ENCODE measurements around the gene EXOC6B. TPM values are rescaled to one million over a fixed set of nuclear protein-coding genes. Genes with fewer than 3 reads are reported as not detected.
A peak's percentile ranks its signal among the peaks of the same experiment; 100 is the strongest.

EXOC6B gene
- total and polyA plus RNA-seq, 2 experiments from 2014 or later, result 8.9 to 18.3 TPM

- no peak for TF ChIP-seq EZH2phosphoT487 (IDR thresholded peaks at IDR 0.05; ENCODE audit: insufficient read depth, low read depth)
- peak; percentile 71 for TF ChIP-seq EZH2 (IDR thresholded peaks at IDR 0.05; ENCODE audit: insufficient read depth, poor library complexity, severe bottlenecking)
- peak overlapping the region; percentile 74 for H3K4me2 ChIP-seq (ENCODE audit: unreplicated experiment)
- in situ Hi-C loops (cut with MboI), result loop anchor here (10.0 kb wide), 2 partner anchors 345 to 595 kb away; no protein-coding TSS in a partner anchor
- H3K9me2 ChIP-seq (ENCODE audit: insufficient read depth), result no peaks in the 10 kb centered on the region
- no peaks in the 10 kb centered on the region for H4K20me1 ChIP-seq (ENCODE audit: insufficient read depth)
- WGBS, 2 experiments (ENCODE audit: low coverage in 1 of 2, low lambda C conversion rate in 2 of 2, missing lambda C conversion rate in 2 of 2), result 2 to 4% methylated on average over 40 to 43 of the region's 45 CpGs
- no peaks in the 10 kb centered on the region for H3K36me3 ChIP-seq (ENCODE audit: low read depth)
- no peak overlapping the region for H3K9ac ChIP-seq
- peak overlapping the region; percentile 71 for H3K4me3 ChIP-seq
- H3K27ac ChIP-seq, result no peak overlapping the region
- H3K27me3 ChIP-seq (replicated peaks; ENCODE audit: insufficient read depth), result peaks cover 44% of the 10 kb centered on the region
- no peaks in the 10 kb centered on the region for H3K9me3 ChIP-seq (ENCODE audit: low read depth)
- peaks cover 9% of the 10 kb centered on the region for H3K4me1 ChIP-seq (ENCODE audit: insufficient read depth)
- peak; percentile 49 for DNase-seq
- H3K79me2 ChIP-seq (ENCODE audit: insufficient read depth), result no peaks in the 10 kb centered on the region
- H2AFZ ChIP-seq, result peak overlapping the region; percentile 57; the same call in 1 of the 2 replicates
- H3F3A ChIP-seq (ENCODE audit: insufficient read depth), result no peaks in the 10 kb centered on the region
These were observed 676.2 kb downstream of the EXOC6B start for GRCh38 chr2:72149556-72150156.

GRCh38 chr2:72148837-72149555 is 676.8 kb downstream of the EXOC6B start:
- 2 to 4% methylated on average over 32 to 59 of the region's 65 CpGs for WGBS, 2 experiments (ENCODE audit: low coverage in 1 of 2, low lambda C conversion rate in 2 of 2, missing lambda C conversion rate in 2 of 2)
- Histone ChIP-seq H3F3A (ENCODE audit: insufficient read depth) (no peaks in the 10 kb centered on the region), H3K4me3 (peak overlapping the region; percentile 71), H3K9ac (no peak overlapping the region), H3K9me3 (ENCODE audit: low read depth) (no peaks in the 10 kb centered on the region), H3K4me1 (ENCODE audit: insufficient read depth) (peaks cover 9% of the 10 kb centered on the region), H2AFZ (peak overlapping the region; percentile 62), H3K4me2 (ENCODE audit: unreplicated experiment) (peak overlapping the region; percentile 74), H3K79me2 (ENCODE audit: insufficient read depth) (no peaks in the 10 kb centered on the region), H3K27ac (no peak overlapping the region), H3K36me3 (ENCODE audit: low read depth) (no peaks in the 10 kb centered on the region), H4K20me1 (ENCODE audit: insufficient read depth) (no peaks in the 10 kb centered on the region), H3K27me3 (replicated peaks; ENCODE audit: insufficient read depth) (peaks cover 49% of the 10 kb centered on the region), H3K9me2 (ENCODE audit: insufficient read depth) (no peaks in the 10 kb centered on the region)
- TF ChIP-seq EZH2phosphoT487 (IDR thresholded peaks at IDR 0.05; ENCODE audit: insufficient read depth, low read depth) (peak; percentile 66; the same call in 1 of the 2 replicates), EZH2 (IDR thresholded peaks at IDR 0.05; ENCODE audit: insufficient read depth, poor library complexity, severe bottlenecking) (no peak)
- in situ Hi-C loops (cut with MboI), result loop anchor here (10.0 kb wide), 1 partner anchor 344 kb away; no protein-coding TSS in a partner anchor
- peak; percentile 69 for DNase-seq

- TF ChIP-seq EZH2phosphoT487 (IDR thresholded peaks at IDR 0.05; ENCODE audit: insufficient read depth, low read depth), result peak; percentile 84
- peak; percentile 98 for TF ChIP-seq EZH2 (IDR thresholded peaks at IDR 0.05; ENCODE audit: insufficient read depth, poor library complexity, severe bottlenecking)
- peaks cover 9% of the 10 kb centered on the region for H3K4me1 ChIP-seq (ENCODE audit: insufficient read depth)
- no peak overlapping the region for H3K9ac ChIP-seq
- H3K4me3 ChIP-seq, result peak overlapping the region; percentile 71
- in situ Hi-C loops (cut with MboI), result loop anchor here (10.0 kb wide), 1 partner anchor 343 kb away; no protein-coding TSS in a partner anchor
- H2AFZ ChIP-seq, result peak overlapping the region; percentile 62; the same call in 1 of the 2 replicates
- no peaks in the 10 kb centered on the region for H3K79me2 ChIP-seq (ENCODE audit: insufficient read depth)
- no peaks in the 10 kb centered on the region for H3K36me3 ChIP-seq (ENCODE audit: low read depth)
- peak overlapping the region; percentile 61 for H3K4me2 ChIP-seq (ENCODE audit: unreplicated experiment)
- no peaks in the 10 kb centered on the region for H4K20me1 ChIP-seq (ENCODE audit: insufficient read depth)
- H3K27me3 ChIP-seq (replicated peaks; ENCODE audit: insufficient read depth), result peaks cover 56% of the 10 kb centered on the region
- 1% methylated on average over 41 to 46 of the region's 68 CpGs for WGBS, 2 experiments (ENCODE audit: low coverage in 1 of 2, low lambda C conversion rate in 2 of 2, missing lambda C conversion rate in 2 of 2)
- H3K9me3 ChIP-seq (ENCODE audit: low read depth), result no peaks in the 10 kb centered on the region
- no peaks in the 10 kb centered on the region for H3K9me2 ChIP-seq (ENCODE audit: insufficient read depth)
- peak; percentile 52 for DNase-seq
- no peaks in the 10 kb centered on the region for H3F3A ChIP-seq (ENCODE audit: insufficient read depth)
- no peak overlapping the region for H3K27ac ChIP-seq
These were observed 677.6 kb downstream of the EXOC6B start for GRCh38 chr2:72148003-72148836.
